Measurements from ENCODE around the gene LCN1.

LCN1 gene

GRCh38 chr9:135520916-135521607 lies at the start of gene LCN1:
Gene LCN1 (plus strand): TSS chr9:135521440. CDS start chr9:135521498, 58 bp downstream.
- DNase-seq (ENCODE audit: low read depth) = no peak

- no peak for DNase-seq (ENCODE audit: low read depth)
Observed at GRCh38 chr9:135471791-135472640, 49.2 kb upstream of the LCN1 start.

DNA sequence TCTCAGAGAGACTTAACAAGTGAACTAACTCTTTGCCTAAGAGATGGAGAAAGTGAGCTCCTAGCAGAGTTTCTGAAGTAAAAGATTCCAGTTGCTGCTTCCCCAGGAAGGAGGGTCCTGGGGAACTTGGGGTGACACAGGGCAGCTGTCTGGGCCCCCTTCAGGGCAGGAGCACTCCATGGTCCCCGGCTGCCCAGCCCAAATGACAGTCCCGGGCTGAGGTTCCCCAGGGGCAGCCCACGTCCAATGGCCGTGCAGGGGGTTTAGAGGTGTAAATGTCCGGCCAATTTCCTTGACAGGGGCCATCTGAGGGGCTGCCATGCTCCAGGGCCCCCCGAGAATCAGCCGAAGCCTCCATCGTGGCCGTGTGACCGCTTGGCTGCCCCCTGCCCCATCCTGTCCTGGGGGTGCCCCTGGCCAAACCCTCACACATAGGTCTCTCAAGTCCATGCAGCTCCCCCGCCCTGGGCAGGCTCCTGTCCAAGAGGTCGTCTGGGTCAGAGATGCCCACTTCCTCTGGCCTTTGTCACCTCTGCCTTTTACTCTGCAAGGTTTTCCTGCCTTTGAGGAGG lies 47.2 kb upstream of the LCN1 start:
- no peak for DNase-seq (ENCODE audit: low read depth)

DNA sequence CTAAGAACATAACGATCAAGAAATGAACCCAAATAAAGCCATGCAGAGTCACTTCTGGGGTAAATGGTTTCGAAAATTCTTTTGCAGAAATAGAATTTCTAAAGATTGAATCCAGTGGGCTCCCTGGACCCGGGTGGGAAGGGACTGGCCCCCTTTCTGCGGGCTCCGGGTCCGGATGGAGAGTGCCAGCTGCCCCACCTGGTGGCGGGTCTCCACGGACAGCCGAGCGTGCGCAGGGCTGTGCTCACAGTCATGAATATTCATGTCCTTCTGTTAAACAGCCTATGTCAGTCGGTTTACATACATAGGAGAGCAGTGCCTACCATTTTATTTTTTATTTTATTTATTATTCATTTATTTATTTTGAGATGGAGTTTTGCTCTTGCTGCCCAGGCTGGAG lies 46.3 kb upstream of the LCN1 start:
- no peak for DNase-seq (ENCODE audit: low read depth)

DNA sequence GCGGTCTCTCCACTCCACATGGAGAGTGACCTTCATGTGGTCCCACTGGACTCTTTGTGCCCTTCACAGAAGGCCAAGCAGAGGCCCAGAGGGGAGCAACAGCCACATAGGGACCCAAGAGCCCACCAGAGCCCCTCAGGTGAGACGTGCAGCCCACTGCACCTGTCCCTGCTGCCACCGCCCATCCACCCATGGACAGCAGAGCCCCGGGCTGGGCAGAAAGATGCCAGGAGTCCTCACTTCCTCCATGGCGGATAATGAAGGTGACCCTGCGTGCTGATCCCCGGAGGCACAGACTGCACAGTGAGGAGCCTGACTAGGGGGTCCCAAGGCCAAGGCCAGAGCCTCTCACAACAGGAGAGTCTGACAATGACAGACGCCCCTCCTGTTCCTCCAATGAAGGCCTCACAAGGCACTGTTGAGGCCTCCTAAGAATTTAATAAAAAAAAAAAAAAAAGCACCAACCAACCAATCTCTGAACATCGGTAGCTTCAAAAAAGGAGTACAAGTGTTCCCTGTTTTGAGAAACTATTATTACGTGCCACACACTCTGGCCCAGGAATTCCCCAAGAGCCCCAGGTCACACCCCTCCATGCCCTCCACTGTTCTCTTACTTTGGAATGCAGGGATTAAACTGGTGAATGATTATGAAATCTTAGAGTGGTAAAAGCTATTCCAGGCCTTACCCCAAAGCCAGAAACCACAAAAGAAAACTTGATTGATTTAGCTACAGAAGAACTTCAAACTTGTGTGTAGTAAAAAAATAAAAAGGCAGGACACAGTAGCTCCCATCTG lies 44.5 kb upstream of the LCN1 start:
- no peak for DNase-seq (ENCODE audit: low read depth)

- DNase-seq (ENCODE audit: low read depth) = no peak
Observed at GRCh38 chr9:135478191-135478590, 43.0 kb upstream of the LCN1 start.

DNA sequence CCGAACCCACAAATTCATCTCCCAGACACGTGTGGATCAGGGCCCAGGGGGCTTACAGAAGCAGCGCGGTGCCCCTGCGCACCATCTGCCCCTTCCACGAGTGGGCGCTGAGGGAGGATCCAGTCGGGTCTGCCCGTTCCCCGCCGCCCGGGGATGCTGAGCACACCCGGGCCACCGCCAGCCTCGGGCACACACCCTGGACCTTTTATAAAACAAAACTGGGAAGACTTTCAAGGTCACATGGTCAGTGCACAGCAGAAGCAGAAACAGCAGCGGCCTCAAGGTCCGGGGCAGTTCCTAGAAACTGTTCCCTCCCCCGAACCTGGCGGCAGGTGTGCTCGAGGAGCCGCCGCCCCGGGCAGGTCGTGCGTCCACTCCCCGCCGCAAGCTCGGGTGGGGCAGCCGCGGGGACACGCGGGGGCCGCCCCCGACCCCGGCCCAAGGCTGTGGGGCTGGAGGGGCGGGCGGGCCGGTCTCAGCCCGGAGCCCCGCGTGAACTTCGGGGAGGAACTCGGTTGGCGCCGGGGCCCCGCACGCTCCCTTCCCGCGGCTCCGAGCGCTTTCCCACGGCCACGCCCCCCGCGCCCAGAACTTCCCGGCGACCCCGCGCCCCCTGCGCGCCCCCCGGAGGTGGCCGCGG lies 42.3 kb upstream of the LCN1 start:
- DNase-seq (ENCODE audit: low read depth) = no peak

DNA sequence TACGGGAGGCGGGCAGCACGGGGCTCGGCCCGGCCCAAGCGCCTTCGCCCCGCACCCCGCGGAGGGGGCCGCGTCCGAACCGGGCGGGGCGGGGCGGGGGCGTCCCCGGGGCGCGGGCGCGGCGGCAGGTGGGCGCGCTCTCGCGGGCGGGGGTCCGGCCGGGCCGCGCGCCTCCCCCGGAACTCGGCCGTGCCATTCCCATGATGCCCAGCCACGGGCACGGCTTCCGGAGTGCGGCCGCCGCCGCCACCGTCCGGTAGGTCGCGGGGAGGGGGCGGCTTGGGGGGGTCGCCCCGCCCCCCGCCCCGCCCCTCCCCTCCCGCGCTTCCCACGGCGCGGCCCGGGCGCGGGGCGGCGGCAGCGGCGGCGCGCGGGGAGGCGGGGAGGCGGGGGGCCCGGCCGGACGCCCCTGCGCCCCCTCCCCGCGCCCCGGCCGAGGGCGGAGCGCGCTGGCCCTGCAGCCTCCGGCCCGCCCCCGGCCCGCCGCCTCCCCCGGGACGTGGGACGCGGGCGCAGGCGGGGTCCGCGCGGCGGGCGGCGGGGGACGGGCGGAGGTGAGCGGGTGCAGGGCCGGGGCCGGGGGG lies 41.7 kb upstream of the LCN1 start, which contains the start of gene PPP1R26:
PPP1R26 (plus strand) TSS at position 314 of the 584 bp plus-strand sequence. CDS start 4,729 bp downstream, outside the sequence.
- no peak for DNase-seq (ENCODE audit: low read depth)

- DNase-seq (ENCODE audit: low read depth) = no peak
Observed at GRCh38 chr9:135480071-135480939, 40.9 kb upstream of the LCN1 start.

- DNase-seq (ENCODE audit: low read depth) = no peak
Observed at GRCh38 chr9:135480940-135481310, 40.3 kb upstream of the LCN1 start.

DNA sequence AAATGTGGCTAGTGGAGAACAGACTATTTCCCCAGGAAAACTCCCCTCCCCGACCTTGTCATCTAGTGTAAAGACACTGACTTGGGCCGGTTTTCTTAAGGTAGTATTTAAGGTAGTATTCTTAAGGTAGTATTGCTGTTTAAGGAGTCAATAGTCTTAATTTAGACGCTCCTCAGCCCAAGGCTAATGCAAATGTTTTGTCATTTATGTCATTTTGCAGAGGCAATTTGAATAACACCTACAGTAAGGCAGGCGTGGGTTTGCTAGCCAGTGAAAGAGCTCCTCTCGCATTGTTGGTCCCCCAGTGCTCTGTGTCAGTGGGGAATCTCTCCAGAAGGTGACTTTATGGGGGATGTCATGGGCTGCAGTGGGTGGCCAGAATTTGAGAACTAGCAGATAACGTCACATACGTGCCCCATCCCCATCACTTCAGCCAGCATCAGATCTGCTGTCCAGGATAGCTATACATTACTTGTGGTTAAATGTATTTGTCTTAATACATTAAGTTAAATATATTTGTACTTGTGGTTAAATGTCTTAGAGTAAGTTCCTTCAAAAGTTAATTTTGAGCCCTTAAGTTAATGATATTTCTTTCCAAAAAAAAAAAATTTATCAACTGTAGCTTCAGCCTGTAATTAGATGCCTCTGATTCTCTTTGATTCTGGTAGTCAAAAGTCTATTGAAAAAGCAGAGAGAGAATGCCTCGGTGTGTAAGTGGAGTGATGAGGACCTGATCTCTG lies 39.1 kb upstream of the LCN1 start:
- DNase-seq (ENCODE audit: low read depth) = no peak

GRCh38 chr9:135484460-135485277 lies 36.6 kb upstream of the LCN1 start:
- no peak for DNase-seq (ENCODE audit: low read depth)

DNA sequence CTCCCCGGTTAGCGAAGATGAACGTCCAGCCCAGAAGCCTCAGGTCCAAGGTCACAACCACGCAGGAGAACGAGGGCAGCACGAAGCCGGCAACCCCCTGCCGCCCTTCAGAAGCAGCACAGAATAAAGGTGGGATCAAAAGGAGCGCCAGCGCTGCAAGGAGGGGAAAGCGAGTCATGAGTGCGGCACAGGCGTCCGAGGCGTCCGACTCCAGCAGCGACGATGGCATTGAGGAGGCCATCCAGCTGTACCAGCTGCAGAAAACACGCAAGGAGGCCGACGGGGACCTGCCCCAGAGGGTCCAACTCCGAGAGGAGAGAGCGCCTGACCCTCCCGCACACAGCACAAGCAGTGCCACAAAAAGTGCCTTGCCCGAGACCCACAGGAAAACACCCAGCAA lies 35.9 kb upstream of the LCN1 start:
- DNase-seq (ENCODE audit: low read depth) = no peak

GRCh38 chr9:135485832-135486231 lies 35.4 kb upstream of the LCN1 start:
- DNase-seq (ENCODE audit: low read depth) = no peak

DNA sequence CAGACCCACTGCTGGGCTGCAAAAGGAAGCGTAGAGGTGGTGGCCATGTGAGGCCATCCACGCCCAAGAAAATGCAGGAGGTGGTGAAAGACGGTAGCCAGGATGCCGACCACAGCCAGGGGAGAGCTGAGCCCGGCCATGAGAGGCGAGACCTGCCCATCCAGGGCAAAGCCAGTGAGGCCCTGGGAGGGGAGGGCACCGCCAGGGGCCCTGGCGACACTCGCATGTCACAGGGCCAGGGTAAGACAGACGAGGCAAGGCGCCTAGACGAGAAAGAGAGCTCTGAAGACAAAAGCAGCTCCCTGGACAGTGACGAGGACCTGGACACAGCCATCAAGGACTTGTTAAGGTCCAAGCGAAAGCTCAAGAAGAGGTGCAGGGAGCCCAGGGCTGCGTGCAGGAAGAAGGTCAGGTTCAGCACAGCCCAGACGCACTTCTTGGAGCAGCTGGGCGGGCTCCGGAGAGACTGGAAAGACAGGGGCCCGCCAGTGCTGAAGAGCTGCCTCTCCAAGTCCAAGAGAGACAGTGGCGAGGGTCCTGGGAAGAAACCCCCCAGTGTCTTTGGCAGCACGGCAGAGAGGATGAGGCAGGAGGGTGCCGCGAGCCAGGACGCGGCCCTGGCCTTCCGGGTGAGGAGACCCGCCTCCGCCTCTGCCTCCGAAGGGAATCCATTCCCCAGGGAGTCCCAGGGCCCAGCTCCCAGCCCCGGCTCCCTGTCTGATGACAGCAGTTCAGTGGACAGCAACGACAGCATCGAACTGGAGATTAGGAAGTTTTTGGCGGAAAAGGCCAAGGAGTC lies 34.8 kb upstream of the LCN1 start:
- no peak for DNase-seq (ENCODE audit: low read depth)

- no peak for DNase-seq (ENCODE audit: low read depth)
Observed at GRCh38 chr9:135487281-135488012, 33.8 kb upstream of the LCN1 start.

DNA sequence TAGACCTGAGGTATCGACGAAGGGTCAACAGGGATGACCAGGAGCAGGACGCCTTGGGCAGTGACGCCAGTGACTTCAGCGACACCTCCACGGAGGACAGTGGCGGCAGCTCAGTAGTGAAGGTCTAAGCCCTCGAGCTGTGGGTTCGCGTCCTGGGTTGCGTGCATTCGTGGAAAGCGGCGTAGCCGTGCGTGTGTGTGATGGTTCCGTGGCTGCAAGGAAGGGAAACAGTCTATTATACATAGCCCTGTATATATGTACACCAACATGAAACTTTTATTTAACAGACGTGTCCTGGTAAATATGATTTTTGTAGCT lies 33.3 kb upstream of the LCN1 start:
- DNase-seq (ENCODE audit: low read depth) = no peak

Data from stimulated activated CD8-positive, alpha-beta memory T cell treated with anti-CD3 and anti-CD28 coated beads, Interleukin-12 subunit alpha, Interleukin-12 subunit beta, amount 100 ng/mL, for 1 hour (primary cell).